ENCODE results near the gene UMAD1. TPM values are rescaled to one million over a fixed set of nuclear protein-coding genes. Genes with fewer than 3 reads are reported as not detected.

UMAD1 gene
- total RNA-seq, 1 donor from 2014 or later, result 9.3 TPM

DNA sequence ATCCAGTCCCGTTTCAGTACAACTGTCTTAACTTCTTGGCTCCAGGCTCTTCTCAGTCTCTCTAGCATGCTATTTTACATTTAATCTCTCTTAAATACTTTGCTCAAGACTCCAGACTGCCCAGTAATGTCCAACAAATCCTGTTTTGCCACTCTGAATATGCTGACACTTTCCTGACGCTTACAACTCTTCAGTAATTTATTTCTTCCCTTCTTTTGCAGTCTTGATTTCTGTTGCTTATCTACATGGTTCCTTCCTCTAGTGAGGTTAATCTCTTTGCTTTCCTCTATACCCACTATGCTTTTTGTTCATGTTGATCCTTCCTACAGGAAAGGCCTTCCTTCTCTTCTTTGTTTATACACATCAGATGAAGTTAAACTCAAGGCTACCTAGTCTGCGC is 23.7 kb downstream of the UMAD1 start:
- H3K9ac ChIP-seq (ENCODE audit: low read length), result no peak overlapping the region
- Mint-ChIP-seq H3K9me3 (ENCODE audit: unreplicated experiment) (peaks cover 6% of the 10 kb centered on the region), H3K4me1 (ENCODE audit: low read depth, unreplicated experiment) (no peaks in the 10 kb centered on the region), H3K4me3 (ENCODE audit: unreplicated experiment) (no peak overlapping the region), H3K27ac (ENCODE audit: unreplicated experiment) (no peak overlapping the region), H3K36me3 (ENCODE audit: low read depth, unreplicated experiment) (peaks cover 2% of the 10 kb centered on the region), H3K27me3 (ENCODE audit: low read depth, unreplicated experiment) (no peaks in the 10 kb centered on the region)
- H3K4me2 ChIP-seq (ENCODE audit: low read length), result no peak overlapping the region
- no peak overlapping the region for H3K4me3 ChIP-seq (ENCODE audit: insufficient read depth, low read depth, low read length)
- FAIRE-seq (peak; percentile 70), DNase-seq (ENCODE audit: low read depth) (no peak)
- H3K27ac ChIP-seq (ENCODE audit: low read depth, low read length), result no peak overlapping the region
- TF ChIP-seq EZH2 (IDR thresholded peaks at IDR 0.05; ENCODE audit: insufficient read depth, low read length), result no peak
- TF ChIP-seq, protein P1, sequence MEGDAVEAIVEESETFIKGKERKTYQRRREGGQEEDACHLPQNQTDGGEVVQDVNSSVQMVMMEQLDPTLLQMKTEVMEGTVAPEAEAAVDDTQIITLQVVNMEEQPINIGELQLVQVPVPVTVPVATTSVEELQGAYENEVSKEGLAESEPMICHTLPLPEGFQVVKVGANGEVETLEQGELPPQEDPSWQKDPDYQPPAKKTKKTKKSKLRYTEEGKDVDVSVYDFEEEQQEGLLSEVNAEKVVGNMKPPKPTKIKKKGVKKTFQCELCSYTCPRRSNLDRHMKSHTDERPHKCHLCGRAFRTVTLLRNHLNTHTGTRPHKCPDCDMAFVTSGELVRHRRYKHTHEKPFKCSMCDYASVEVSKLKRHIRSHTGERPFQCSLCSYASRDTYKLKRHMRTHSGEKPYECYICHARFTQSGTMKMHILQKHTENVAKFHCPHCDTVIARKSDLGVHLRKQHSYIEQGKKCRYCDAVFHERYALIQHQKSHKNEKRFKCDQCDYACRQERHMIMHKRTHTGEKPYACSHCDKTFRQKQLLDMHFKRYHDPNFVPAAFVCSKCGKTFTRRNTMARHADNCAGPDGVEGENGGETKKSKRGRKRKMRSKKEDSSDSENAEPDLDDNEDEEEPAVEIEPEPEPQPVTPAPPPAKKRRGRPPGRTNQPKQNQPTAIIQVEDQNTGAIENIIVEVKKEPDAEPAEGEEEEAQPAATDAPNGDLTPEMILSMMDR (IDR thresholded peaks at IDR 0.05; ENCODE audit: insufficient read depth, low read depth, low read length), result no peak
- H3K4me1 ChIP-seq (ENCODE audit: insufficient read depth, low read length), result no peaks in the 10 kb centered on the region
- H3K36me3 ChIP-seq (ENCODE audit: insufficient read depth, low read length), result no peaks in the 10 kb centered on the region
- no peaks in the 10 kb centered on the region for H3K27me3 ChIP-seq (ENCODE audit: insufficient read depth, low read length)
- no peaks in the 10 kb centered on the region for H3K9me3 ChIP-seq (ENCODE audit: insufficient read depth, low read depth, low read length)
- no peak overlapping the region for H2AFZ ChIP-seq (ENCODE audit: low read depth, low read length)
- no peaks in the 10 kb centered on the region for H3K79me2 ChIP-seq (ENCODE audit: insufficient read depth, low read length)
- H4K20me1 ChIP-seq (ENCODE audit: insufficient read depth, low read length), result peaks cover 4% of the 10 kb centered on the region

DNA sequence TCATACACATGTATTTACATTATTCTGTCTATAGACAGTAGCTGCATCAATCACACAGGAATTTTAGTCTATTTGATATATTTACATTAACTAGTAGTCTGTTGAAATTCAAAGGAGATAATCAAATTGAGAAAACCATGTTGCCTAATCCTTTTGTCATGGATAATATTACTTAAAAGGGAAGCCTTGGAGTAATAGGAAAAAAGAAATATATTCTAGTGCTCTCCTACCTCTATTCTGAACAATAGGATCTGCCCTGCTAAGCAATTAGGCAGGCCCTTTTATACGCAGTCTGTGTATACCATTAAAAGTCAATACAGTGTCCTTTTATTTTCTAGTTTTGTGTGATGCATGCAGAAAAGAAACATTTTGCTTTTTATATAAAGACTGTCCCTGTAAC is 24.5 kb downstream of the UMAD1 start:
- no peaks in the 10 kb centered on the region for H3K9me3 ChIP-seq (ENCODE audit: insufficient read depth, low read depth, low read length)

DNA sequence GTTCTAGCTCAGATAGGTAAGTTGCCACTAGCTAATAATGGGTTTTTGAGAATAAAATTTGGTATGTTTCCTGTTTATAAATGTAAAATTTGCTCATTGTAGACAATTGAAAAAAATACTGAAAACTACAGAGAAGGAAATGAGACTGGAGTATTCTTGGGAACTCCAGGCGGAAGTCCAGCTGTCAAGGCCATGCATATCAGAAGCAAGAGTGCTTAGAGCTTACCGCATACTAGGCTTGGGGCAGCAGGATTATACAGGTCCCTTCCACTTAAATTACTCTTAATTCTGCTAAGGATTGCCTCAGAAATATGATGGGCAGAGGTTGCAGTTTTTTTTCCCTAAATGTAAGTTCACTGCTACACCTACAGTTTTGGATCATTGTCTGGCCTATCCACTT is 26.6 kb downstream of the UMAD1 start:
- DNase-seq (ENCODE audit: low read depth) (no peak), FAIRE-seq (no peak)
- H3K27me3 ChIP-seq (ENCODE audit: insufficient read depth, low read length), result no peaks in the 10 kb centered on the region
- H3K4me3 ChIP-seq (ENCODE audit: insufficient read depth, low read depth, low read length), result no peak overlapping the region
- no peak overlapping the region for H3K4me3 Mint-ChIP-seq (ENCODE audit: unreplicated experiment)
- H3K27ac ChIP-seq (ENCODE audit: low read depth, low read length), result no peak overlapping the region
- TF ChIP-seq, protein P1 (IDR thresholded peaks at IDR 0.05; ENCODE audit: insufficient read depth, low read depth, low read length), result no peak
- no peak for TF ChIP-seq EZH2 (IDR thresholded peaks at IDR 0.05; ENCODE audit: insufficient read depth, low read length)
- H3K4me2 ChIP-seq (ENCODE audit: low read length), result no peak overlapping the region
- no peaks in the 10 kb centered on the region for H3K4me1 Mint-ChIP-seq (ENCODE audit: low read depth, unreplicated experiment)
- no peaks in the 10 kb centered on the region for H3K9me3 Mint-ChIP-seq (ENCODE audit: unreplicated experiment)
- H3K27ac Mint-ChIP-seq (ENCODE audit: unreplicated experiment), result no peak overlapping the region
- peaks cover 4% of the 10 kb centered on the region for H4K20me1 ChIP-seq (ENCODE audit: insufficient read depth, low read length)
- no peaks in the 10 kb centered on the region for H3K79me2 ChIP-seq (ENCODE audit: insufficient read depth, low read length)
- no peak overlapping the region for H3K9ac ChIP-seq (ENCODE audit: low read length)
- H3K27me3 Mint-ChIP-seq (ENCODE audit: low read depth, unreplicated experiment), result no peaks in the 10 kb centered on the region
- H2AFZ ChIP-seq (ENCODE audit: low read depth, low read length), result no peak overlapping the region
- no peaks in the 10 kb centered on the region for H3K36me3 ChIP-seq (ENCODE audit: insufficient read depth, low read length)
- H3K36me3 Mint-ChIP-seq (ENCODE audit: low read depth, unreplicated experiment), result peaks cover 2% of the 10 kb centered on the region
- no peaks in the 10 kb centered on the region for H3K9me3 ChIP-seq (ENCODE audit: insufficient read depth, low read depth, low read length)
- H3K4me1 ChIP-seq (ENCODE audit: insufficient read depth, low read length), result no peaks in the 10 kb centered on the region

More for the DNA sequence above, 24.5 kb downstream of the UMAD1 start:
- Histone ChIP-seq H3K27me3 (ENCODE audit: insufficient read depth, low read length) (no peaks in the 10 kb centered on the region), H2AFZ (ENCODE audit: low read depth, low read length) (no peak overlapping the region), H3K9ac (ENCODE audit: low read length) (no peak overlapping the region), H3K79me2 (ENCODE audit: insufficient read depth, low read length) (no peaks in the 10 kb centered on the region), H3K4me1 (ENCODE audit: insufficient read depth, low read length) (no peaks in the 10 kb centered on the region), H3K27ac (ENCODE audit: low read depth, low read length) (no peak overlapping the region), H3K4me3 (ENCODE audit: insufficient read depth, low read depth, low read length) (no peak overlapping the region), H4K20me1 (ENCODE audit: insufficient read depth, low read length) (peaks cover 4% of the 10 kb centered on the region), H3K36me3 (ENCODE audit: insufficient read depth, low read length) (no peaks in the 10 kb centered on the region), H3K4me2 (ENCODE audit: low read length) (no peak overlapping the region)
- no peaks in the 10 kb centered on the region for H3K27me3 Mint-ChIP-seq (ENCODE audit: low read depth, unreplicated experiment)
- H3K36me3 Mint-ChIP-seq (ENCODE audit: low read depth, unreplicated experiment), result peaks cover 2% of the 10 kb centered on the region
- FAIRE-seq, result no peak
- H3K4me3 Mint-ChIP-seq (ENCODE audit: unreplicated experiment), result no peak overlapping the region
- no peak for TF ChIP-seq EZH2 (IDR thresholded peaks at IDR 0.05; ENCODE audit: insufficient read depth, low read length)
- DNase-seq (ENCODE audit: low read depth), result no peak
- H3K27ac Mint-ChIP-seq (ENCODE audit: unreplicated experiment), result no peak overlapping the region
- H3K9me3 Mint-ChIP-seq (ENCODE audit: unreplicated experiment), result peaks cover under 1% of the 10 kb centered on the region
- no peaks in the 10 kb centered on the region for H3K4me1 Mint-ChIP-seq (ENCODE audit: low read depth, unreplicated experiment)
